Measurements from ENCODE around the gene ACTN4. TPM values are rescaled to one million over a fixed set of nuclear protein-coding genes. Genes with fewer than 3 reads are reported as not detected.

The ACTN4 gene
- total RNA-seq, 2 experiments from 2014 or later: 267 to 270 TPM

GRCh38 chr19:38663957-38664502 lies 16.6 kb downstream of the ACTN4 start:
- Mint-ChIP-seq H3K36me3 (peaks cover 21% of the 10 kb centered on the region), H3K9me3 (no peaks in the 10 kb centered on the region), H3K27me3 (no peaks in the 10 kb centered on the region), H3K4me1 (ENCODE audit: low read depth) (peaks cover 69% of the 10 kb centered on the region), H3K27ac (no peak overlapping the region), H3K4me3 (no peak overlapping the region)
- intact Hi-C loops (cut with micrococcal nuclease): no loop called here
- DNase-seq: no peak
- ChIA-PET POLR2A (no interaction called here), CTCF (no interaction called here)

DNA sequence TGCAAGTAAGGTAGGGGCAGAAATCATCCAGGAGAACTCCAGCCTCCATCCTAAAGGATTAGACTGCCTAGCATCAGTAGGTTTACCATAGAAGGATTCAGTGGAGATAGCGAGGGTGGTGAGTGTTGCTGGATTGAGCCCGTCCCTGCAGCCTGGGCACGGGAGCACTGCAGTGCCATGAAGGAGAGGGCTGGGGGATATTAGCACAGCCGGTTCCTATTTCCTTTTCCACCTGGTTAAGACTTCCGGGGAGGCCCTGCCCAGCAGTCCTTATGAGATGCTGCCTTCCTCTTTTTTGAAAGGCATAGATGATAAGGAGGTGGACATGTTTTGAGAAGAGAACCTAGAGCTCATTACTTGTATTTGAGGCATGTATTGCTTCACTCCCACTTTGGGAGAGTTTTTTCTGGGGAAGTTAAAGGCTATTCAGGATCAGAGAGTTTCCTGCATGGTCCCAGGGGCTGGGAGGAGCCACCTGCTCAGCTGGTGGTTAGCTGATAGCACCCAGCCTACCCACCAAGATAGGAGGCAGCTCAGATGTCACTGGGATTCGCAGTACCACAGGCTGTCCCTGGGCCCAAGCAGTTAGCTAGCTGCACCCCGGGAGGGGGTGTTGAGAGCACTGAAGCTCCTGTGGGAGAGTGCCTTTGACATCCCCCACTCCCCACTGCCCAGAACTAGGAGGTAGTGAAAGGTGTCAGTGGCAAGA lies 17.2 kb downstream of the ACTN4 start:
- H3K27ac Mint-ChIP-seq: no peak overlapping the region
- no peak for DNase-seq
- H3K4me3 Mint-ChIP-seq: no peak overlapping the region
- POLR2A ChIA-PET: no interaction called here
- no peaks in the 10 kb centered on the region for H3K27me3 Mint-ChIP-seq
- intact Hi-C loops (cut with micrococcal nuclease): no loop called here
- peaks cover 23% of the 10 kb centered on the region for H3K36me3 Mint-ChIP-seq
- no peaks in the 10 kb centered on the region for H3K9me3 Mint-ChIP-seq
- peaks cover 75% of the 10 kb centered on the region for H3K4me1 Mint-ChIP-seq (ENCODE audit: low read depth)
- CTCF ChIA-PET: no interaction called here

- Mint-ChIP-seq H3K4me1 (ENCODE audit: low read depth) (peaks cover 82% of the 10 kb centered on the region), H3K4me3 (no peak overlapping the region), H3K9me3 (no peaks in the 10 kb centered on the region), H3K27ac (no peak overlapping the region), H3K27me3 (no peaks in the 10 kb centered on the region), H3K36me3 (peaks cover 24% of the 10 kb centered on the region)
- CTCF ChIA-PET: no interaction called here
- POLR2A ChIA-PET: no interaction called here
- intact Hi-C loops (cut with micrococcal nuclease): no loop called here
- DNase-seq: no peak
Measured at GRCh38 chr19:38665219-38665931, 17.9 kb downstream of the ACTN4 start.

GRCh38 chr19:38665950-38666662 lies 18.7 kb downstream of the ACTN4 start:
- H3K9me3 Mint-ChIP-seq: no peaks in the 10 kb centered on the region
- peak overlapping the region; percentile 38 for H3K27ac Mint-ChIP-seq
- H3K4me1 Mint-ChIP-seq (ENCODE audit: low read depth): peaks cover 81% of the 10 kb centered on the region
- H3K36me3 Mint-ChIP-seq: peaks cover 19% of the 10 kb centered on the region
- no peak overlapping the region for H3K4me3 Mint-ChIP-seq
- intact Hi-C loops (cut with micrococcal nuclease): no loop called here
- no peak for DNase-seq
- ChIA-PET CTCF (no interaction called here), POLR2A (no interaction called here)
- no peaks in the 10 kb centered on the region for H3K27me3 Mint-ChIP-seq

GRCh38 chr19:38666663-38667511 lies 19.4 kb downstream of the ACTN4 start:
- POLR2A ChIA-PET: no interaction called here
- H3K36me3 Mint-ChIP-seq: peaks cover 16% of the 10 kb centered on the region
- H3K9me3 Mint-ChIP-seq: no peaks in the 10 kb centered on the region
- CTCF ChIA-PET: interaction anchor here (1.0 kb wide), 1 partner anchor 263 kb away, joined by 3 read pairs; no protein-coding TSS in a partner anchor
- H3K4me3 Mint-ChIP-seq: no peak overlapping the region
- intact Hi-C loops (cut with micrococcal nuclease): no loop called here
- H3K27ac Mint-ChIP-seq: peak overlapping the region; percentile 71
- H3K27me3 Mint-ChIP-seq: no peaks in the 10 kb centered on the region
- peak; percentile 66 for DNase-seq
- H3K4me1 Mint-ChIP-seq (ENCODE audit: low read depth): peaks cover 82% of the 10 kb centered on the region

- Mint-ChIP-seq H3K4me3 (no peak overlapping the region), H3K27me3 (no peaks in the 10 kb centered on the region), H3K4me1 (ENCODE audit: low read depth) (peaks cover 76% of the 10 kb centered on the region), H3K36me3 (peaks cover 13% of the 10 kb centered on the region), H3K9me3 (no peaks in the 10 kb centered on the region), H3K27ac (peak overlapping the region; percentile 64)
- intact Hi-C loops (cut with micrococcal nuclease): no loop called here
- POLR2A ChIA-PET: interaction anchor here (1.2 kb wide), 1 partner anchor 18 kb away, joined by 3 read pairs; no protein-coding TSS in a partner anchor
- no peak for DNase-seq
- CTCF ChIA-PET: interaction anchor here (1.0 kb wide), 1 partner anchor 262 kb away, joined by 3 read pairs; no protein-coding TSS in a partner anchor
Measured at GRCh38 chr19:38667661-38668171, 20.3 kb downstream of the ACTN4 start.

DNA sequence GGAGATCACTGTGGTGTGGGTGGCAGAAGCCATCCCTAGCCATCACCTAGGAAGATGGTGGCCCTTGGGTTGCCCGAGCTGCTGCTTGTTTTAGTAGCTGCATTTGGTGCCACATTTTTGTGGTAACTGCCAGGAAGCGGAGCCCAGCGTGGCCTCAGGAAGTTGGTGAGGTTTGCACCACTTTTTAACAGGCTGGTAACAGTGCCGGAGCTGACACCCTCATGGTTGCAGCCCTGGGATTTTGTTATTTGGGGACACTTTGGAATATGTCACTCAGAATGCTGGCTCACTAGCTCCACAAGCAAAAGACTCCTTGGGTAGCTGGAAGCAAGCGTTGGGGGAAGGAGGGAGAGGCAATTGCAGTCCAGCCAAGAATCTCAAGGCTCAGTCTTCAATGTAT lies 22.1 kb downstream of the ACTN4 start:
- Mint-ChIP-seq H3K27me3 (no peaks in the 10 kb centered on the region), H3K36me3 (peaks cover 8% of the 10 kb centered on the region), H3K4me3 (no peak overlapping the region), H3K27ac (peak overlapping the region; percentile 68), H3K4me1 (ENCODE audit: low read depth) (peaks cover 68% of the 10 kb centered on the region), H3K9me3 (no peaks in the 10 kb centered on the region)
- intact Hi-C loops (cut with micrococcal nuclease): no loop called here
- peak; percentile 67 for DNase-seq
- CTCF ChIA-PET: interaction anchor here (0.6 to 1.1 kb wide), 4 partner anchors 16 to 197 kb away, joined by 3 to 5 read pairs (median 4); no protein-coding TSS in a partner anchor
- POLR2A ChIA-PET: interaction anchor here (1.4 to 1.7 kb wide), 2 partner anchors 13 to 22 kb away, joined by 5 to 8 read pairs; partner anchors contain the start of gene ACTN4

GRCh38 chr19:38670921-38671398 lies 23.5 kb downstream of the ACTN4 start:
- Mint-ChIP-seq H3K36me3 (peaks cover 8% of the 10 kb centered on the region), H3K4me3 (no peak overlapping the region), H3K27me3 (no peaks in the 10 kb centered on the region), H3K27ac (no peak overlapping the region), H3K4me1 (ENCODE audit: low read depth) (peaks cover 72% of the 10 kb centered on the region), H3K9me3 (no peaks in the 10 kb centered on the region)
- POLR2A ChIA-PET: no interaction called here
- CTCF ChIA-PET: interaction anchor here (1.5 kb wide), 1 partner anchor 34 kb away, joined by 4 read pairs; no protein-coding TSS in a partner anchor
- no peak for DNase-seq
- intact Hi-C loops (cut with micrococcal nuclease): no loop called here

GRCh38 chr19:38671654-38672053 lies 24.2 kb downstream of the ACTN4 start:
- Mint-ChIP-seq H3K9me3 (no peaks in the 10 kb centered on the region), H3K4me1 (ENCODE audit: low read depth) (peaks cover 72% of the 10 kb centered on the region), H3K27me3 (no peaks in the 10 kb centered on the region), H3K27ac (no peak overlapping the region), H3K4me3 (no peak overlapping the region), H3K36me3 (peaks cover 8% of the 10 kb centered on the region)
- POLR2A ChIA-PET: no interaction called here
- CTCF ChIA-PET: interaction anchor here (1.5 kb wide), 1 partner anchor 35 kb away, joined by 4 read pairs; no protein-coding TSS in a partner anchor
- intact Hi-C loops (cut with micrococcal nuclease): no loop called here
- DNase-seq: no peak

DNA sequence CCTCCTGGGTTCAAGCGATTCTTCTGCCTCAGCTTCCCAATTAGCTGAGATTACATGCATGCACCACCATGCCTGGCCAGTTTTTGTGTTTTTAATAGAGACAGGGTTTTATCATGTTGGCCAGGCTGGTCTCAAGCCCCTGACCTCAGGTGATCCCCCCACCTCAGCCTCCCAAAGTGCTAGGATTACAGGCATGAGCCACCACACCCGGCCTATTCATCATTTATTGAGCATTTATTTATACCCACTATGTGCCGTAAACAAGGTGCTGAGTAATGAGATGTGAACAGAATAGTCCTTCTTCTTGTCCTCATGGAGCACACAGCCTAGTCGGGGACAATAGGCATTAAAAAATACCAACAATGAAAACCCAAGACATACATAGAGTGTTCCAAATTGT lies 25.6 kb downstream of the ACTN4 start:
- Mint-ChIP-seq H3K27ac (no peak overlapping the region), H3K9me3 (no peaks in the 10 kb centered on the region), H3K4me3 (no peak overlapping the region), H3K36me3 (peaks cover 7% of the 10 kb centered on the region), H3K27me3 (no peaks in the 10 kb centered on the region), H3K4me1 (ENCODE audit: low read depth) (peaks cover 71% of the 10 kb centered on the region)
- intact Hi-C loops (cut with micrococcal nuclease): no loop called here
- ChIA-PET POLR2A (no interaction called here), CTCF (no interaction called here)
- no peak for DNase-seq

Measured in activated CD4-positive, alpha-beta memory T cell treated with anti-CD3 and anti-CD28 coated beads for 36 hours (primary cell).